Right cardiac atrium (tissue), 5 donors: ENCODE data around the gene RXYLT1. TPM values are rescaled to one million over a fixed set of nuclear protein-coding genes. Genes with fewer than 3 reads are reported as not detected.
"Not testable (repeated sequence)": the region's sequence is repeated elsewhere in the genome, so short reads cannot be mapped to it uniquely, and the experiment has no call there.

Source experiments
- ATAC-seq, 2 donors: fragments of 200-7000 bp; cut with Tn5 transposase; one replicate each; pipeline versions ENCODE4 v1.8.0 to v1.9.1; 2020; ENCODE audit warnings: moderate library complexity in 2 of 2, mild to moderate bottlenecking in 1 of 2
- DNase-seq, 3 donors: peaks; one replicate each; pipeline ENCODE4 v3.0.0-alpha.2; 2020
- H3K27ac ChIP-seq: one replicate; pipeline ENCODE4 v1.5.1; 2013; ENCODE audit warnings: mild to moderate bottlenecking, low read length, control low read depth, moderate library complexity
- H3K27me3 ChIP-seq: one replicate; pipeline ENCODE4 v1.6.1; 2013; ENCODE audit not compliant: control insufficient read depth, insufficient read depth
- H3K4me1 ChIP-seq: one replicate; pipeline ENCODE4 v1.6.1; 2013; ENCODE audit warnings: low read length; ENCODE audit not compliant: control insufficient read depth, insufficient read depth
- H3K4me3 ChIP-seq: one replicate; pipeline ENCODE4 v1.5.1; 2013; ENCODE audit warnings: low read length, control low read depth
- H3K9me3 ChIP-seq: one replicate; pipeline ENCODE4 v1.6.1; 2013; ENCODE audit warnings: low read length; ENCODE audit not compliant: control insufficient read depth
- WGBS: extraction: QIAGEN DNeasy Blood & Tissue Kit; methylation state at CpG from one replicate; pipeline ENCODE4 v1.1.7; 2013; 5-methylcytosine and 5-hydroxymethylcytosine counted together
- intact Hi-C, 4 donors: fragments of 100-400 bp; cut with DNase I; formaldehyde crosslinking; loops; one replicate each; pipeline versions ENCODE4 v1.11.0 to v1.14.0; 2022 to 2023
- polyA plus RNA-seq: library from polyadenylated mRNA; stranded (reverse); fragments of 200-250 nt; gene quantifications from one replicate; pipeline ENCODE4 v1.2.3, GENCODE V29; 2013
- total RNA-seq, 4 donors: library from RNA; stranded (reverse); fragmentation: NEBNext Ultra II Directional; extraction: Animal tissue kit (Norgen Biotek cat#: 25700); gene quantifications; one replicate each; pipeline ENCODE4 v1.2.1, GENCODE V29; 2021
- donor health status: healthy with polysubstance abuse.
- donor health status: DM: no; HTN: yes; CAD: no.
- donor health status: DM: no; HTN: no; CAD: no.
- donor health status: DM: no; HTN: yes; CAD: no; lungs with severe emphysema.
- donor health status: DM: yes; HTN: yes; CAD: no.

Gene RXYLT1
- total and polyA plus RNA-seq, 5 donors: 12.6 to 21.3 (median 15.1) TPM

DNA sequence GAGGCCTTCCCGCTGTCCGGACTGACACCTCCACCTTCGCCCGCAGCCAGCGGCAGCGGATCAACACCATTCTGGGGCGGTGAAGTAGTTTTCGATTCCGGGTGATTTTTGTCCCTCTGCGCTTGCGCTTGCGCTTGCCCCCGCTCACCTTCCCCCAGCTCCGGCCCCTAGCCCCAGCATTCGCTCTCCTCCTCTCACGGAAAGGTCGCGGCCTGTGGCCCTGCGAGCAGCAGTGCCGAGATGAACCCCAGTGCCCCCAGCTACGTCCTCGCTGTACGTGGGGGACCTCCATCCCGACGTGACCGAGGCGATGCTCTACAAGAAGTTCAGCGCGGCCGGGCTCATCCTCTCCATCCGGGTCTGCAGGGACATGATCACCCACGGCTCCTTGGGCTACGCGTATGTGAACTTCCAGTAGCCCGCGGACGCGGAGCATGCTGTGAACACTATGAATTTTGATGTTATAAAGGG, 42.1 kb downstream of the RXYLT1 start:
- H3K4me3 ChIP-seq: peak overlapping the region; percentile 40
- H3K4me1 ChIP-seq: no peaks in the 10 kb centered on the region
- no peaks in the 10 kb centered on the region for H3K27me3 ChIP-seq
- intact Hi-C loops: no loop called here
- H3K27ac ChIP-seq: no peak overlapping the region
- H3K9me3 ChIP-seq: no peaks in the 10 kb centered on the region
- ATAC-seq (peak; percentile 62 to 75), DNase-seq (peak in 2 of 3 donors; percentile 61 to 62)
- WGBS: 18% methylated on average over 38 of the region's 38 CpGs

DNA sequence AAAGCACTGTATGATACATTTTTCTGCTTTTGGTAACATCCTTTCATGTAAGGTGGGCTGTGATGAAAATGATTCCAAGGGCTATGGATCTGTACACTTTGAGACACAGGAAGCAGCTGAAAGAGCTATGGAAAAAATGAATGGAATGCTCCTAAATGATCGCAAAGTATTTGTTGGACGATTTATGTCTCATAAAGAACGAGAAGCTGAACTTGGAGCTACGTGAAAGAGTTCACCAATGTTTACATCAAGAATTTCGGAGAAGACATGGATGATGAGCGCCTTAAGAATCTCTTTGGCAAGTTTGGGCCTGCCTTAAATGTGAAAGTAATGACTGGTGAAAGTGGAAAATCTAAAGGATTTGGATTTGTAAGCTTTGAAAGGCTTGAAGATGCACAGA, 42.6 kb downstream of the RXYLT1 start:
- no peaks in the 10 kb centered on the region for H3K27me3 ChIP-seq
- intact Hi-C loops: no loop called here
- no peak overlapping the region for H3K4me3 ChIP-seq
- H3K27ac ChIP-seq: no peak overlapping the region
- H3K9me3 ChIP-seq: no peaks in the 10 kb centered on the region
- WGBS: 68% methylated on average over 6 of the region's 6 CpGs
- no peak for ATAC-seq
- H3K4me1 ChIP-seq: no peaks in the 10 kb centered on the region
- no peak for DNase-seq

DNA sequence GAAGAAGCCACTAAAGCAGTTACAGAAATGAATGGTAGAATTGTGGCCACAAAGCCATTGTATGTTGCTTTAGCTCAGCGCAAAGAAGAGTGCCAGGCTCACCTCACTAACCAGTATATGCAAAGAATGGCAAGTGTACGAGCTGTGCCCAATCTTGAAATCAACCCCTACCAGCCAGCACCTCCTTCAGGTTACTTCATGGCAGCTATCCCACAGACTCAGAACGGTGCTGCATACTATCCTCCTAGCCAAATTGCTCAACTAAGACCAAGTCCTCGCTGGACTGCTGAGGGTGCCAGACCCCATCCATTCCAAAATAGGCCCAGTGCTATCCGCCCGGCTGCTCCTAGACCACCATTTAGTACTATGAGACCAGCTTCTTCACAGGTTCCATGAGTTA, 43.3 kb downstream of the RXYLT1 start:
- intact Hi-C loops: no loop called here
- no peaks in the 10 kb centered on the region for H3K4me1 ChIP-seq
- ATAC-seq (no peak), DNase-seq (no peak)
- no peak overlapping the region for H3K27ac ChIP-seq
- H3K9me3 ChIP-seq: no peaks in the 10 kb centered on the region
- WGBS: 93% methylated on average over 6 of the region's 6 CpGs
- H3K27me3 ChIP-seq: no peaks in the 10 kb centered on the region
- no peak overlapping the region for H3K4me3 ChIP-seq

DNA sequence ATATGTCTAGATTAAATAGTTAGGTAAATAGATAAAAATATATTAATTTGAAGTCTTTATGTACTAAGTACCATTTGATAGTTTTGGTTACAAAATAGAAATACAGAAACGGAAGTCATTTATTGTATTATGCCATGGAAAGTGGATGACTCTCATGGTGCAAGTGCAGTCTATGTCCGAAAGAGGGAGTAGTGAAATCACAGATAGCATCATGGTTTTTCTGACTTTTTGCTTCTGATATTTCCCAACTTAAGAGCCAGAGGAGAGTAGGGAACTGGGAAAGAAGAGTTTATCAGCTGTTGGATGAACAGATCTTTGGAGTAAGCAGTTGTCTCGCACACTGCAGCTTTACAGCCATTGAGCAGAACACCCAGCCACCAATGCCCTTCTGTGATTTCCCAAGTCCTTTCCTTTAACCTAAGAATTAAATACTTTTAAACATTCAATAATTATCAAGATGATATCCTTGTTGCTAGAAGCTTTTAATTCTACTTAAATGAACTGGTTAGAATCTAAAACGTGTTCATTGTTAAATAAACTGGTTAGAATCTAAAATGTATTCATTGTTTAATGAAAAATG, 46.4 kb downstream of the RXYLT1 start:
- no peak overlapping the region for H3K4me3 ChIP-seq
- no peaks in the 10 kb centered on the region for H3K9me3 ChIP-seq
- ATAC-seq (peak; percentile 62 to 67), DNase-seq (no peak)
- H3K27ac ChIP-seq: no peak overlapping the region
- intact Hi-C loops: no loop called here
- WGBS: 19% methylated on average over 4 of the region's 4 CpGs
- H3K4me1 ChIP-seq: no peaks in the 10 kb centered on the region
- no peaks in the 10 kb centered on the region for H3K27me3 ChIP-seq

DNA sequence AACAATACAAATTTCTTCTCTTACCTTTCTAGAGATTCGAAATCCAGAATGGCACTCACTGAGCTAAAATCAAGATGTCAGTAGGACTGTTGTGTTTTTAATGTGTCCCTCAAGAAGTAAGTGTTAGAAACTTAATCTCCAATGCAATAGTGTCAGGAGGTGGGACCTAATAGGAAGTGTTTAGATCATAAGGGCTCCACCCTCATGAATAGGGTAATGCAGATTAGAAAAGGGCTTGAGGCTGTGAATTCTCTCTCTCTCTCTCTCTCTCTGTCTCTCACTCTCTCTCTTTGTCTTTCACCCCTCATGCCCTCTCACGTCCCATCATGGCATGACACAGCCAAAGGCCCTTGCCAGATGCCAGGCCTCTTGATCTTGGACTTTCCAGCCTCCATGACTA, 49.2 kb downstream of the RXYLT1 start:
- no peak overlapping the region for H3K27ac ChIP-seq
- H3K4me3 ChIP-seq: no peak overlapping the region
- H3K4me1 ChIP-seq: no peaks in the 10 kb centered on the region
- WGBS: 92% methylated on average over 2 of the region's 2 CpGs
- ATAC-seq: no peak
- no peaks in the 10 kb centered on the region for H3K9me3 ChIP-seq
- no peak for DNase-seq
- no peaks in the 10 kb centered on the region for H3K27me3 ChIP-seq
- intact Hi-C loops: no loop called here

DNA sequence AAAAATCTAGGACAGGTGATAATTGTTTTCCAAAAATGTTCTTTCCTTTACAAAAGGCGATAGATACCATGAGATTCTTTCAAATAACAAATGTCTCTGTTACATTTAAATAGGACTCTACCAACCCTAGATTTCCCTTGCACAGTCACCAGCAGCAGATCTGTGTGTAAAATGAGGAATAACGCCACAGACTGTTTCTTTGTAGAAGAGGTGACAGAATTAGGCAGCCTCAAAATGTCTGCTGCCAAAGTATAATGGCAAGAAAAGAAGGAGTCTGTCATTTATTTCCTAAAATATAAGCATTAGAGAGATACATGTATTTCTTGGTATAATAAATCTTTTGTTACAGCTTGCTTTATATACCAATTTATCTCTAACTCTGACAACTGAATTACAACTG, 56.3 kb downstream of the RXYLT1 start:
- intact Hi-C loops: loop anchor here in 1 of 4 donors (5.0 to 10.0 kb wide), 2 partner anchors 349 to 421 kb away; no protein-coding TSS in a partner anchor
- no peaks in the 10 kb centered on the region for H3K27me3 ChIP-seq
- no peaks in the 10 kb centered on the region for H3K4me1 ChIP-seq
- H3K9me3 ChIP-seq: no peaks in the 10 kb centered on the region
- no peak overlapping the region for H3K4me3 ChIP-seq
- H3K27ac ChIP-seq: no peak overlapping the region
- 71% methylated on average over 2 of the region's 2 CpGs for WGBS
- ATAC-seq: no peak
- no peak for DNase-seq

DNA sequence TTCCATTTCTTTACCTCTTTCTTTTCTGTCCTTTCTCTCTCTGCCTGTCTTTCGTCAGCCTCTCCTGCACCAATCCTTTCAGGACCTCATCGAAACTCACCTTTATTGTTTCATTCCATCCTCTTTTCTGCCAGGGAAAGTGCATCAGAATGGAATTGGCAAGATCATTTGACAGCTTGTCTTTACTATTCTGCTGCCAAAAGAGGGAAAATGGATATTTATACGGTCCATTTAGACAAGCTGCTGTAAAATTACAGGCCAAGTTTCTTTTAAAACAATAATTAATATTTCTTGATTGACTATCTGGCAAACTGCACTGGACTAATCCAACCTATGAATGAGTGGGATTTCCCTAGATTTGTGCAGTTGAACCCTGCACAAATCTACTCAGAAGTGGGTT, 57.2 kb downstream of the RXYLT1 start:
- H3K27me3 ChIP-seq: no peaks in the 10 kb centered on the region
- 78% methylated on average over 3 of the region's 3 CpGs for whole genome bisulfite sequencing
- no peaks in the 10 kb centered on the region for H3K4me1 ChIP-seq
- no peak overlapping the region for H3K27ac ChIP-seq
- ATAC-seq (no peak), DNase-seq (no peak)
- intact Hi-C loops: loop anchor here in 1 of 4 donors (5.0 to 10.0 kb wide), 2 partner anchors 348 to 420 kb away; no protein-coding TSS in a partner anchor
- H3K4me3 ChIP-seq: no peak overlapping the region
- no peaks in the 10 kb centered on the region for H3K9me3 ChIP-seq

DNA sequence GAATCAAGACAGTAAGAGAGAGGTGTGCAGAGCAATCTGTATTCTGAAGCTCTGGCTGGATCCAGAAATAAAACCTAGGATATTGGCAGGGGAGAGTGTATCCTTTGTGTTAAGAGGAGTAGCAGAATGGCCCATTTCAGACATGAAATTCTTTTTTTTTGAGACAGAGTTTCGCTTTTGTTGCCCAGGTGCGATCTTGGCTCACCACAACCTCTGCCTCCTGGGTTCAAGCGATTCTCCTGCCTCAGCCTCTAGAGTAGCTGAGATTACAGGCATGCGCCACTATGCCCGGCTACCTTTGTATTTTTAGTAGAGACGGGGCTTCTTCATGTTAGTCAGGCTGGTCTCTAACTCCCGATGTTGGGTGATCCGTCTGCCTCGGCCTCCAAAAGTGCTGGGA, 58.7 kb downstream of the RXYLT1 start:
- no peaks in the 10 kb centered on the region for H3K4me1 ChIP-seq
- 91% methylated on average over 9 of the region's 9 CpGs for WGBS
- H3K4me3 ChIP-seq: no peak overlapping the region
- intact Hi-C loops: loop anchor here in 3 of 4 donors (2.0 to 10.0 kb wide), 4 partner anchors 346 to 419 kb away; no protein-coding TSS in a partner anchor
- H3K27ac ChIP-seq: no peak overlapping the region
- DNase-seq (no peak), ATAC-seq (no peak)
- no peaks in the 10 kb centered on the region for H3K9me3 ChIP-seq
- no peaks in the 10 kb centered on the region for H3K27me3 ChIP-seq

DNA sequence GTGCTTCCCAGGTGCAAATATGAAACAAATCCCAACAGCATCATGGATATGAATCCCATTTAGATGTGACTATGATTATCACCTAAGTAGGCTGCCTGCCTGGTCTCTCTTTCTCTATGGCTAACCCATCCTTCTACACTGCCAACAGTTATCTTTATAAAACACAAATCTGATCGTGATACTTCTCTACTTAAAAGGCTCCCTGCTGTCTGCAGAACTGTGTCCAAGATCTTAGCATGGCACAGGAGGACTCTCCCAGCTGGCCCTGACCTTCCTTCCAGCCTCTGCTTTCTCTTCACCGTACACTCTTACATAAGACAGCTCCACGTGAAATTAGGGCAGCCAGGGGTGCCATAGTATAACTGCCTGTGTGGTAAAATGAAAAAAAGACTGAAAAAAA, 61.3 kb downstream of the RXYLT1 start:
- intact Hi-C loops: loop anchor here in 3 of 4 donors (5.0 to 10.0 kb wide), 3 partner anchors 244 to 416 kb away; no protein-coding TSS in a partner anchor
- WGBS: 44% methylated on average over 3 of the region's 3 CpGs
- Histone ChIP-seq H3K27ac (no peak overlapping the region), H3K4me1 (peaks cover 3% of the 10 kb centered on the region), H3K9me3 (no peaks in the 10 kb centered on the region), H3K27me3 (no peaks in the 10 kb centered on the region), H3K4me3 (no peak overlapping the region)
- DNase-seq (no peak), ATAC-seq (no peak)

DNA sequence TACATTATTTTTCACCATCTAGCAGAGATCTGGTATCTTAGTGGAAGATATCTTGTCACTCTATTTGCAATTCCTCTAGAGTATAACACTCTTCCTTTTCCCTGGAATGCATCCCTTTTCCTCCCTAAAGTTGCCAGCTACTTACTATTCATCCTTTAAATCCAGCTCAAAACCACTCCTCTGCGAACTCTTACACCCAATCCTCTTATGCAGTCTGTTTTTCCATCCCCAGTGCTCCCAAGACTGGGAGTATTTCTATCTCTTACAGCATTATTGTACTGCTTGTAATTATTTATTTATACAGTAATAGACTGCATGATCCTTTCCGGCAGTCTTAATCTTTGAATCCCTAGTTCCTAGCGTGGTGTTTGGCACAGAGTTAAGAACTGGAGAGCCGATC, 61.9 kb downstream of the RXYLT1 start:
- ATAC-seq (no peak), DNase-seq (no peak)
- intact Hi-C loops: loop anchor here in 3 of 4 donors (5.0 to 10.0 kb wide), 3 partner anchors 243 to 416 kb away; no protein-coding TSS in a partner anchor
- H3K4me3 ChIP-seq: no peak overlapping the region
- no peaks in the 10 kb centered on the region for H3K27me3 ChIP-seq
- no peaks in the 10 kb centered on the region for H3K9me3 ChIP-seq
- H3K4me1 ChIP-seq: peaks cover 3% of the 10 kb centered on the region
- WGBS: 45% methylated on average over 4 of the region's 4 CpGs
- H3K27ac ChIP-seq: no peak overlapping the region

DNA sequence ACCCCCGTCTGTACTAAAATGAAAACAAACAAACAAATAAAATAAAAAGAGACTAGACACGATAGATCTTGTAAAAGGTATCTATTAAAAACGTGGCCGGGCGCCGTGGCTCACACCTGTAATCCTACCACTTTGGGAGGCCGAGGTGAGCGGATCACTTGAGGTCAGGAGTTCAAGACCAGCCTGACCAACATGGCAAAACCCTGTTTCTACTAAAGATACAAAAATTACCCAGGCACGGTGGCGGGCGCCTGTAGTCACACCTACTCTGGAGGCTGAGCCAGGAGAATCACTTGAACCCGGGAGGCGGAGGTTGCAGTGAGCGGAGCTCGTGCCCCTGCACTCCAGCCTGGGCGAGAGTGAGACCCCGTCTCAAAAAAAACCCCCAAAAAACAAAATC, 63.0 kb downstream of the RXYLT1 start:
- not testable (repeated sequence) for ATAC-seq, H3K4me1 ChIP-seq, H3K9me3 ChIP-seq, H3K27ac ChIP-seq, H3K27me3 ChIP-seq
- 95% methylated on average over 17 of the region's 17 CpGs for WGBS
- intact Hi-C loops: loop anchor here in 3 of 4 donors (2.0 to 10.0 kb wide), 4 partner anchors 242 to 415 kb away; no protein-coding TSS in a partner anchor
- DNase-seq: peak in 1 of 3 donors; percentile 61
- H3K4me3 ChIP-seq: peak overlapping the region; percentile 78
